Stomach (tissue), 4 donors: ENCODE measurements around the gene PTPRD.

ENCODE experiments used
- CTCF ChIP-seq, 7 experiments: fragments of 450-650 bp in 4 of 7; fragments of 200-600 bp in 3 of 7; sonication (generic) in 3 of 7; IDR thresholded peaks; one replicate each; pipeline ENCODE4 v1.5.1; 2016 to 2019; ENCODE audit warnings: antibody characterized with exemption in 7 of 7, control low read depth in 2 of 7, mild to moderate bottlenecking in 1 of 7
- POLR2AphosphoS5 ChIP-seq, 3 donors: sonication (generic); formaldehyde crosslinking; IDR thresholded peaks; one replicate each; pipeline ENCODE4 v1.6.1; 2016; ENCODE audit warnings: antibody characterized with exemption in 3 of 3

DNA sequence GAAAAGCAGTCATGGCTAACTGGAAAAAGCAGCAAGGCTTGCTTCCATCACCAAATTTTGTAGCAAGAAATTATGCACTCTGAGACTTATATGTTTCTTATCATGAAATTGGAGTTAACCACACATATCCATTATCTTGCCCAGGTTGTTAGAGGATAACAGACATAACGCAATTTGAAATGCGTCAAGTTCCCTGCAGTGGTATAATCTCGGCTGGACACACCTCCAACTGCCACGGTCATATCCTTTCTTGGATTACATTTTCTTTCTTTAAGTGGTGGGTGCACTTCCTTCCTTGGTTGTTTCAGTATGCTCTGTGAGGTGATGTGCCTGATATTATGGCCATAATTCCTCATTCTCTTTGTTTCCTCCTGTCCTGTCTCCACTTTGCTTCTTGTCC, 2118.2 kb downstream of the PTPRD start:
- TF ChIP-seq CTCF (IDR thresholded peaks at IDR 0.05) = no peak
- TF ChIP-seq POLR2AphosphoS5 (IDR thresholded peaks at IDR 0.05) = no peak
